Sigmoid colon (tissue), 4 donors: ENCODE results near the gene RASSF10.

ENCODE experiments used
- EP300 ChIP-seq, 4 donors: sonication (generic); formaldehyde crosslinking; IDR thresholded peaks; one replicate each; pipeline ENCODE4 v1.6.1; 2017; ENCODE audit warnings: antibody characterized with exemption in 4 of 4
- POLR2A ChIP-seq, 2 donors: fragments of 450-650 bp; IDR thresholded peaks; one replicate each; pipeline ENCODE4 v1.6.1; 2016; ENCODE audit warnings: antibody characterized with exemption in 2 of 2, mild to moderate bottlenecking in 2 of 2, moderate library complexity in 2 of 2
- POLR2AphosphoS5 ChIP-seq, 4 donors: sonication (generic); formaldehyde crosslinking; IDR thresholded peaks; one replicate each; pipeline ENCODE4 v1.6.1; 2017; ENCODE audit warnings: antibody characterized with exemption in 4 of 4
- TF ChIP-seq, protein P1 (sequence below), 4 experiments: fragments of 450-650 bp in 3 of 4; fragments of 200-600 bp in 1 of 4; IDR thresholded peaks; one replicate each; pipeline ENCODE4 v1.5.1; 2016 to 2019; ENCODE audit warnings: antibody characterized with exemption in 4 of 4, mild to moderate bottlenecking in 3 of 4, moderate library complexity in 2 of 4

GRCh38 chr11:12997168-12997567, 11.9 kb upstream of the RASSF10 start:
- no peak for TF ChIP-seq POLR2AphosphoS5 (IDR thresholded peaks at IDR 0.05)
- TF ChIP-seq, protein P1, sequence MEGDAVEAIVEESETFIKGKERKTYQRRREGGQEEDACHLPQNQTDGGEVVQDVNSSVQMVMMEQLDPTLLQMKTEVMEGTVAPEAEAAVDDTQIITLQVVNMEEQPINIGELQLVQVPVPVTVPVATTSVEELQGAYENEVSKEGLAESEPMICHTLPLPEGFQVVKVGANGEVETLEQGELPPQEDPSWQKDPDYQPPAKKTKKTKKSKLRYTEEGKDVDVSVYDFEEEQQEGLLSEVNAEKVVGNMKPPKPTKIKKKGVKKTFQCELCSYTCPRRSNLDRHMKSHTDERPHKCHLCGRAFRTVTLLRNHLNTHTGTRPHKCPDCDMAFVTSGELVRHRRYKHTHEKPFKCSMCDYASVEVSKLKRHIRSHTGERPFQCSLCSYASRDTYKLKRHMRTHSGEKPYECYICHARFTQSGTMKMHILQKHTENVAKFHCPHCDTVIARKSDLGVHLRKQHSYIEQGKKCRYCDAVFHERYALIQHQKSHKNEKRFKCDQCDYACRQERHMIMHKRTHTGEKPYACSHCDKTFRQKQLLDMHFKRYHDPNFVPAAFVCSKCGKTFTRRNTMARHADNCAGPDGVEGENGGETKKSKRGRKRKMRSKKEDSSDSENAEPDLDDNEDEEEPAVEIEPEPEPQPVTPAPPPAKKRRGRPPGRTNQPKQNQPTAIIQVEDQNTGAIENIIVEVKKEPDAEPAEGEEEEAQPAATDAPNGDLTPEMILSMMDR (IDR thresholded peaks at IDR 0.05) = no peak
- no peak for TF ChIP-seq POLR2A (IDR thresholded peaks at IDR 0.05)
- TF ChIP-seq EP300 (IDR thresholded peaks at IDR 0.05) = no peak
